NOMO-1 (cell line): Measurements from ENCODE around the gene MSANTD7.
"Not testable (repeated sequence)": the region's sequence is repeated elsewhere in the genome, so short reads cannot be mapped to it uniquely, and the experiment has no call there.

ENCODE experiments used
- DNase-seq, 2 experiments: peaks; one replicate each; lab custom pipeline; 2025; ENCODE audit not compliant: unreplicated experiment in 2 of 2; lab: John Stamatoyannopoulos, UW

Gene MSANTD7

GRCh38 chr10:14837757-14838581 is at the start of gene MSANTD7, which contains the start of the genes CDNF and HSPA14:
Gene MSANTD7, plus strand, starts transcription at chr10:14838306. Its CDS starts 3,979 bp downstream, at chr10:14842285.
Gene CDNF, minus strand, starts transcription at chr10:14838037. Its CDS starts 91 bp downstream, at chr10:14837946.
Gene HSPA14, plus strand, starts transcription at chr10:14838306. Its CDS starts 97 bp downstream, at chr10:14838403.
- DNase-seq, result peak; percentile 94 to 99

- no peak for DNase-seq
Measured at GRCh38 chr10:14798636-14799035, 39.5 kb upstream of the MSANTD7 start.

GRCh38 chr10:14800397-14800796 is 37.7 kb upstream of the MSANTD7 start:
- peak in 1 of 2 experiments; percentile 14 for DNase-seq

GRCh38 chr10:14801723-14802122 is 36.4 kb upstream of the MSANTD7 start:
- no peak for DNase-seq

GRCh38 chr10:14803827-14804226 is 34.3 kb upstream of the MSANTD7 start:
- DNase-seq, result no peak

GRCh38 chr10:14806318-14806717 is 31.8 kb upstream of the MSANTD7 start:
- DNase-seq, result no peak

- DNase-seq, result no peak
Measured at GRCh38 chr10:14810969-14811953, 26.8 kb upstream of the MSANTD7 start.

- no peak for DNase-seq
Measured at GRCh38 chr10:14812271-14812670, 25.8 kb upstream of the MSANTD7 start.

- peak; percentile 26 to 79 for DNase-seq
Measured at GRCh38 chr10:14815681-14816080, 22.4 kb upstream of the MSANTD7 start.

GRCh38 chr10:14816717-14817116 is 21.4 kb upstream of the MSANTD7 start:
- not testable (repeated sequence) for DNase-seq

- DNase-seq, result no peak
Measured at GRCh38 chr10:14820010-14820774, 17.9 kb upstream of the MSANTD7 start.

- no peak for DNase-seq
Measured at GRCh38 chr10:14820775-14821154, 17.3 kb upstream of the MSANTD7 start.

GRCh38 chr10:14821635-14822375 is 16.3 kb upstream of the MSANTD7 start:
- DNase-seq, result no peak

GRCh38 chr10:14822879-14823755 is 15.0 kb upstream of the MSANTD7 start:
- DNase-seq, result peak; percentile 62 to 82

- no peak for DNase-seq
Measured at GRCh38 chr10:14823966-14824365, 14.1 kb upstream of the MSANTD7 start.

GRCh38 chr10:14826076-14826829 is 11.9 kb upstream of the MSANTD7 start:
- DNase-seq, result peak in 1 of 2 experiments; percentile 75

GRCh38 chr10:14833106-14833505 is 5.0 kb upstream of the MSANTD7 start:
- no peak for DNase-seq

- DNase-seq, result no peak
Measured at GRCh38 chr10:14836208-14836607, 1.9 kb upstream of the MSANTD7 start.
